HG03439 (cell line): Measurements from ENCODE around the gene FABP6.

Experiments
- ATAC-seq: cut with Tn5 transposase; IDR thresholded peaks from one replicate; pipeline ENCODE4 v1.9.1; 2021; ENCODE audit warnings: mild to moderate bottlenecking, moderate library complexity; ENCODE audit not compliant: unreplicated experiment

FABP6 gene

DNA sequence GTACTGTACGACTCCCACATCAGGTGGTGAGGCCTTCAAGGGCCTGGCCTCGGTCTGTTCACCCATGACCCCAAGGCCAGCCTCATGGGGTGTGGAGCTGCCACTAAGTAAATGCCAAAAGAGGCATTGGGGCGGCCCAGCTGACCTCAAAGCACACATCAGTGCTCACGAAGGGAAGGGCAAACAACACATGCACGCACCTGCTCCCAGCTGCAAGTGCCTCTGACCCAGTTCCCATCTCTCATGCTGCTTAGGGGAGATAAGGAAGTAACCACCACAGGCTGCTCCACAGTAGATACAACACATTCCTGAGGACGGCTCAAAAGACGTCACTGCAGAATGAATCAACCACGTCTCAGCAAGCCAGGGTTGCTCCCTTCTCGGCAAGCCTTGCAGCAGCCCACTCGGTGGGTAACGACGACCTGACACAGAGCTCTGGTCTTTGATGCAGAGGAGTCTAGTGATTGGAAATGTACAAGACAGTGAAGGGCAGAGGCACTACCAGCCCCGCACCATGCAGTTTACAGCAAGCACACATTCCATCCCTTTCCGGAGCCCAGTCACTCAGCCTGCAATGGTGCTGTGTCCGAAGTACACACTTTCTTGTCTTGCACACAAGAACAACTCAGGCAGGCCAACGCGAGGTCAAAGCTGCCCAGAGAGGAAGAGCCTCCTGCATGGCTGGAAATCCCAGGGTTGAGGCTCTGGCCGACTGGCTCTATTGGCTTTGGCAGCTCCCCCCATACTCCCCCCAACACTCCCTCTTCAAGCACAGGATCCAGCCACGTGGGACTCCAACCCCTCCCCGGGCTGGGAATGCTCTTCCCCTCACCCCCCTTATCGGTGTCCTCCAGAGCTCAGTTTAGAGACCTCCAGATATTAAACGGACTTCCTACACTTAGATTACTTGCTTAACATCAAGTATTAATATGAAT is 31.8 kb downstream of the FABP6 start:
- no peak for ATAC-seq

DNA sequence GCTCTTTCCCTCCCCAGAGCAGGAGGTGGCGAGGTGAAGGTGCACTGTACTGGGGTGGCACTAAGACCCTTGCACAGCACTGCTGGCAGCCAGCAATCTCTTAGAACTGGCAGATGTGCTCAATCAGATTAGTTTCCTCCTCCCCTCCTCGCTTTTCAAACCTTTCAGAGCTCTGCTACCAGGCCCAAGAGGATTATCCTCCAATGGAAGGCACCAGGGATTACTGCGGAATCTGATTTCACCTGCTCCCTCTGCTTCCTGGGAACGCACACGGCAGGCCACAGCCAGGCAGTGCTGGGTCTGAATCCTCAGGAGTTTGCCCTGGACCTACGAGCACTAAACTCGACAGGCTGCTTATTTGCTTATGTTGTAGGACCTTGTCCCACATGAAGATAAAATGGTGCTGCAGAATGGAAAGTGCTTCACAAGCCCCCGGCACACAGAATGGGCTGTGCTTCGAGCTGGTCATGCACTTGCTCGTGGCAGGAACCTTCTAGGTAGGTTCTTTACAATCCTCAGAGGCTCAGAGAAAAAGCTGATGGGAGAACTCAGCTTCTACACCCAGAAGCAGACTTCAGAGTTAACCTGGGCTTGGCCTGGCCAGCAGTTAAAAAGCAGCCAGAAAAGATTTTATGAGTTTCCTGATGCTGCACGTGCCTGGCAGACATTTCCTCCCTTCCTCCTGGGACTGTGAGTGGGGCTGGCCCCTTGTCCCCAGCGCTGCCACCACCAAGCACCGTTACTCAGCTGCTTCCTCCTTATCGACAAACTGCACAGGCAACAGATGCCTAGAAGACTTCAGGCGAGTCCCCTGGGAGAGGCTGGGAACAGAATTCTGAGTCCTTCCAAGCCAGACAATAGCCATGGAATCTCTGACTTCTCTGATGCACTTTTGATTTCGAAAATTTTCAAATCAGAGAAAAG is 33.1 kb downstream of the FABP6 start:
- ATAC-seq, result no peak

DNA sequence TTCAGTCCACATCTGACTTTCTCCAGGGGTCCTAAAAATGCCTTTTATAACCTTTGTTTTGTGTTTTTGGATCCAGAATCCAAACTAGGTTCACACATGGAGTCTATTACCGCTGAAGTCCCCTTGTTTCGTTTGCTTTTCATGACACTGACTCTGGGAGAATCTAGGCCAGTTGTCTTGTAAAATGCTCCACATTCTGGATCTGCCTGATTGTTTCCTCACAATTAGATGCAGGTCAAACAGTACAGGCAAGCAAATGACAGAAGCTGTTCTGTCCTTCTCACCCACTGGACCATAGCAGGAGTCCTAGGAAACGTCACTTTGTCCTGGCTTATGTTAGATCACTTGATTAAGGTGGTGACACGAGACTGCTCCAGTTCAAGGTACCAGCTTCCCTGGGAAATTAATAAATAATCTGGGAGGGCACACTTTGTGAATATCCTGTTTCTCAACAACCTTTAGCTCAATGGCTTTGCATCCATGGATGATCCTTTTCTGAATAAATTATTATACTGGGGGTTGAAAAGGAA is 34.1 kb downstream of the FABP6 start:
- ATAC-seq, result no peak

DNA sequence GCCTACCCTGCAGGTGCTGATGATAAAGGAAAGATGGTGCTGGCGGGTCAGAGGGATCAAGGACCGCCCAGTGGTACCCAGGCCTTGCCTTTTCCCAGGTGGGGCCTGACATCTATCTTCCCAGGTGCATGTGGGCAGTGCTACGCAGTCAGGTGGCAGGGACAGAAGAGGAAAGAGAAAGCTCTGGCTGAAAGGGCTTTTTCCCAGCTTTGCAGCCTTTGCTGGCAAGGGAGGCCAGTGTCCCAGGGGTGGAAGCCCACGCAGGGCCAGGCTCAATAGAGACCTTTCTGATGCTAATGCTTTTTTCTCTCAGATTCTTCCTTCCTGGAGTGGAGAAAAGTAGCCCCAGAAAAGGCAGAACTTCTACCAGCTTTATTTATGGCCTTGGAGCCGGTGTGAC is 36.7 kb downstream of the FABP6 start:
- no peak for ATAC-seq

DNA sequence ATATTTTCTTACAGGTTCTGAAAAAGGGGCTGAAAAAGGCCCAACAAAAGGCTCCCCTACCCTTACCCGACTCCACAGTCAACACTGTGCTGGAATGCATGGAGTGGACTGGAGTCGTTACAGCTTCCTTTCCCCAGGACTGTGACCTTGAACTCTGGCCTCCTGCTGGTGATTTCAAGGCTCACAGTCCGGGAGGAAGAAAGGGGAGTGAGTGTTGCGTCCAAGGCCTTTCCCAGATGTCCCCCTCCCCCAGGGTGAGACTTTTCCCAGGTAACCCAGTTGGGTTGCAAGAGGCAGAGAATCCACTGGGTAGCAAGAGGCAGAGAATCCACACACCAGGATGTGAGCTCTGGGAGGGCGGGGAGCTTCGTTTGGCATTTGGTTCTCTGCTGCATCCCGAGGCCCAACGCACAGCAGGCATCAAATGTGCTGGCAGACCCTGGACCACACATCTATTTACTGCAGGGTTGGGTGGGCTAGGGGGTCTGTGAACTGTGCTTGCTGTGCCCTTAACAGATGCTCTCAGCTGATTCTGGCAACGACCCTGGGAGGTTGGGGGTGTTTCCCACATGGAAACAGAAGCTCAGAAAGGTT is 37.5 kb downstream of the FABP6 start:
- no peak for ATAC-seq

DNA sequence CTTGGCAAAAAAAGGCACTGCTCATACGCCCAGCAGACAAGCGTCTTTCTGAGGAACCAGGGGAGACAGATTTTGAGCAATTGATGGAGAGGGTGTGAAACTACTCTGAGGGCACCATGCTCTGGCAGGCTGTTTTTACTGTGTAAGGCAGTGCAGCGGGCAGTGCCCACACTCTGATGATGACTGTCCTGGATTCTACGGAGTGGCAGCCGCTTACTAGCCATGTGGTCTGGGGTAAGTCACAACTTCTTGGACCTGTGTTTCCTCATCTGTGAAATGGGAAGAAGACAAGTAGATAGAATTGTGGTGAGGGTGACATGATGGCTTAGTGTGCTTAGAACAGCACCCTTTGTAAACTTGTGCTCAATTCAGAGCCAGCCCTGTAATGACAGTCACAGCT is 38.8 kb downstream of the FABP6 start:
- ATAC-seq, result no peak

DNA sequence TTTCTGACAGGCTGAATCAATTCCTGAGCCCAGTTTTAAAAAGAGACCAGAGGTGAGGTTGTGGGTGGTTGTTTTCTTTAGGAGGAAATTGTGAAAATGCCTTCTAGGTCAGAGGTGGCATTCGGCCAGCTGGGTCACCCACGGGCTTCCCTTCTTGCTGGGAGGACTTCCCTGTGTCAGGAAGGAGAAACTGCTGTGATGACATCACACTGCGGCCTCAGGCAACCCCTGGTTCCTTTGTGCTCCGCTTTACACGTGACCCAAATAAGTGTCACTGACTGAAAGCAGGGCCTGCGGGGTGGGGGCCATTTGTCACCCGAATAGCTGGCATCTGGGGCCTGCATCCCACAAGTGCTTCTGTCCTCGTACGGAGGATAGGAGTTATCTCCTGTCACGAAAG is 39.7 kb downstream of the FABP6 start:
- ATAC-seq, result no peak

DNA sequence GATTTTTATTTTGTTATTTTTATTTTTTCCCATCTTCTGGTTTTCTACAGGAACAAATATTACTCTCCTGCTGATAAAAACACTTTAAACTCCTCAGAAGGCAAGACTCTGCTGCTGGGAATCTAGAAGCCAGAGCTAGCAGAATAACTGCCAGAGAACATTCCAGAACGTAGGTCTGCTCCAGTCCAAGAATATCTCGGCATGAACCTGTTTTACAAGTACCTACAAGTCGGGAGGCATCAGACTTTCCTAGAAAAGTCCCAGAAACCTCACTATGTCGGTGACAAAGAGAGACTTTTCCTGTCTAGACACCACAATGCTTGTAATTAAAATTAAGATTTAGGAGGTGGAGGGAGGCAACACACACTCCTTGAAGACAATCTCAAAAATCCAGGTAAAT is 41.4 kb downstream of the FABP6 start:
- ATAC-seq, result no peak

DNA sequence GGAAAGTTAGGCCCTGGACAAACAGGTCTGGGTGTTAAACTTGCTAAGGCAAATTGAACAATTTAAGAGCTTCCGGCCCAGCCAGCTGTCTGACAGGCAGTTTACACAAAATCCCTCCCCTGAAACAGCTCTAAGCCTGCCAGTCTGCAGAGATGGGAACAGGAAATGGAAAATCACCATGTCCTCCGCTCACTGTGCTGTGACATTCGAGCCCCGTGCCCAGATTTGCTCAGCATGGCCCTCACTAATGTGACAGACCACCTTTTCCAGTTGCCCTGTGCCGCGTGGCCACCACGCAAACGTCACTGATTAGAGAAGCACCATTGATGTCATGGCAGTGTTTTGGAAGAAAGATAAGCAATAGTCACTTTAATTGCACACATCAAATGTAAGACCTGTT is 42.1 kb downstream of the FABP6 start:
- no peak for ATAC-seq

DNA sequence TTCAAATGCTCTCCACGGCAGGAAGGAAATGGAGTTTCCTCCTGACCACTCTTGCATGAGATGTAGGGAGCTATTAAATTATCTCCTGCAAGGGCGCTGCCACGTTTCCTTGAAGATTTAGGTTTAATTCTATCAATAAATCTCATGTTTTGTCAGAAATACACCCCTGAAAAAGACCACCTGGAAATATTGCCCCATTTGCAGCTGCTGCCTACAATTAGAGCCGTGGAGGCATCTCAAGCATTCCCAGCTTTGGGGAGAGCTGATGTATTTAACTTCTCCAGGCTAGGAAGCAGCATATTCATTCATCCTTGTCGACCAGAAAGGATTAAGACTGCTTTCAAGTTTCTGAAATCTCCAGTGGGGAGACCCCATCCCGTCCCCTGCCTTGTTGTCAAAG is 42.5 kb downstream of the FABP6 start:
- ATAC-seq, result no peak

DNA sequence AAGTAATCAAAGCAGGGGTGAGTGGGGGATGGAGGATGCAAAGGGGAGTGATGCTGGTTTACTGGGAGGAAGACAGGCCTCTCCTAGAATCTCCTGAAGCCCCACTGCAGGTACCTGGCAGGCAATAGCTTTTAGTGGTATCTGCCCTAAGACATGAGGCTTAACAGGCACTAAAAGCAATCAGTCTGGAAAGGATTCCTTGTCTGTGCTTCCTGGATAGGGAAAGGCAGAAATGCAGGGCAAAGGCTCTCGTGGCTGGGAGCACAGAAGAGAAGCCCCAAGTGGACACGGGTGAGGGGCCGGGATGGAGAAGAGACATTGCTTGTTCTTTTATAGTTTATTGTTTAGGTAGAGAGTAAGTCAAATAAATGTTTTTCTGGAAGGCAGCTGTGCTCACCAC is 43.0 kb downstream of the FABP6 start:
- no peak for ATAC-seq

DNA sequence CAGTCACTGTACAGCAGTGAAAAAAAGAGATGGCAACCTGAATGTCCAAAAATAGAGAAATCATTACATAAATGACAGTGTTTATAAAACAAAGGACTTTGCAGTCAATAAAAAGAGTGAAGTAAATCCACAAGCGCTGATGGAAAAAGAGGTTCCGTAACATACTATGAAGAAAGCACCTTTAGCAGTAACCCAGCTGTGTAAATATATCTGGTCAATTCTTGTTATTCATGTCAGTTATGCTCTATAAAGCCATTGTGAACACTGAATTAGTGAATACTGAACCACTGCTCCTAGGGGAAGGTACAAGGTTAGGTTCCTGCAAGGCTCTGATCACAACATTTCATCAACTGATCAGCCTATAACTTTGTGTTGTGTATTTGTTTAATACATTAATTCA is 43.6 kb downstream of the FABP6 start:
- ATAC-seq, result no peak

DNA sequence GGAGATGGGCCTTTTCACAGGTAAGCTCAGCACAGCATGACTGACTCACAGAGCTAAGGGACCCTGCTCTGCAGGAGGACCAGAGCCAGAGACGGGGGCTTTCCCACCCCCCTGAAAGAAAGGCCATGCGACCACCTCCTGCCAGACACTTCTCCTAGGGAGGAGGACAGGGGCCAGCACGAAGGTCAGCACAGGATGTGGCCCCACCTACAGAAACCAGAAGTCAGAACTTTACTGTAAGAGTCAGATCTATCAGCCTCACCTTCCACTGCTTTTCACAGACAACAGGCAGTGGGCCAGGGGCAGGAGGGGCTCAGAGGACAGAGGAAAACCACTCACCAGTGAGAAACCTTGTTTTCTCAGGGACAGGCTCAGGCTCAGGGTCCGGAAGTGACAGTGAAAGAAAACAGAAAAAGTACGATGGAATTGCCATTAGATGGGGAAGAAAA is 45.2 kb downstream of the FABP6 start:
- ATAC-seq, result no peak

DNA sequence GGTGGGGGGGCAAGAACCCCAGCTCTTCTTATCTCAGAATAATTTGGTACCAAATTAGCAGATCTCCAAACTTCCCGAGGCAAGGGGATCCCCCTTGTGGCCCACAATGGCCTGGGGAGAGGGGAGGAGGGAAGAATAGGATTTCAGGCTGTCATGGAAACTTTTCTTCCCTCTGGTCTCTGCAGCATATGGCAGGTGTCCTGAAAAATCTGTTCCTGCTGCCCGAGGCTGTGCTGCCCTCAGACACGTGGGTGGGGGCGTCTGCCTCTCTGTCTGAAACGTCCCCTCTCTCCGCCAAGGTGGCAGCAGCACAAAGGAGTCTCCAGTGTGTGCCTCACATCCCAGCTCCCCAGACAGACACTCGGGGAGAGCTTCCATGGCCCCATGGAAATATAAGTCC is 49.0 kb downstream of the FABP6 start:
- no peak for ATAC-seq

DNA sequence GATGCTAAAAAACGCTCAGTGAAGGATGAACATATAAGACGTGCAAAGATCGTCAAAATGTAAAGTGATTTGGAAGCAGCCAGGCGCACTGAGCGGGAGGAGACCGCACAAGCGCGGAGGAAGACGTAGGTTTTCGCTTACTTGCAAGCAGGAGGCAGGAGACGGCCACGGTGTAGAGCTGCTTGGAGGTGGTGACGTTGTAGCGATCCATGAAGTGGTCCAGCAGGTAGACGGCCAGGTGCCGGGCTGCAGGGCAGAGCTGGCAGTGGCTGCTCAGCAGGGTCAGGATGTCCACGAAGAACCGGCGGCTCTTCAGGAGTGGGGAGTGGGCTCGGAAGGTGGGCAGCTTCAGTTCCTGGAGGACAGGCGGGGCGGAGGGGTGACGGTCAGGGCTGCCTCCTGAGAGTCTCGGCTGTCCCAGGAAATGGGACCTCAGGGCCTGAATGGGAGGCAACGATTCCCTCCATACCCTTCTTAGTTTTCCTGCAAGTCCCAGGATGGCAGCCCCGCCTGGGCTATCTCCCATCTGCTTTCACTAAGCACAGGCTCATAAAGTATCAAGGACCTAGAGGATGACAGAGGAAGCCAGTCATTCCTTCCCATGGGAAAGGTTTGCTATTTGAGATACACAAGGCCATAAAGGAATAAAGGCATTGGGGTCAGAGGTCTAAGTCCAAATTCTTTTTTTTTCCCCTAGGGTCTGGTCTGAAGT is 51.2 kb downstream of the FABP6 start:
- no peak for ATAC-seq

DNA sequence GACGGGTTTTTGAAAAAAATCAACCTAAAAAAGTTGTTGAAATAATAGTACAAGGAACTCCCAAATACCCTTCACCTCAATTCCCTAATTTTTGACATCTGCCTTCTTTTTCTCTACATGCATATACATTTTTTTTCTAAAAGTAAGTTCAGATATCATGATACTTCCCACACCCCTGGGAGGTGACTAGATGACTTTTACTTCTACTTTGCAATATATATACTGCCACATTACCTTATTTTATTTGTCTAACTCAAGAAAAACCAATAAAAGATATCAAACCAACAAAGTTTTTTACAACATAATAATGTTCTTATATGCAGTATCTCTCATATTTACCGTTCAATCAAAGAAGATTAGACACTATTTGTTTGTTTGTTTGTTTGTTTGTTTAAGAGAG is 52.0 kb downstream of the FABP6 start:
- ATAC-seq, result no peak

DNA sequence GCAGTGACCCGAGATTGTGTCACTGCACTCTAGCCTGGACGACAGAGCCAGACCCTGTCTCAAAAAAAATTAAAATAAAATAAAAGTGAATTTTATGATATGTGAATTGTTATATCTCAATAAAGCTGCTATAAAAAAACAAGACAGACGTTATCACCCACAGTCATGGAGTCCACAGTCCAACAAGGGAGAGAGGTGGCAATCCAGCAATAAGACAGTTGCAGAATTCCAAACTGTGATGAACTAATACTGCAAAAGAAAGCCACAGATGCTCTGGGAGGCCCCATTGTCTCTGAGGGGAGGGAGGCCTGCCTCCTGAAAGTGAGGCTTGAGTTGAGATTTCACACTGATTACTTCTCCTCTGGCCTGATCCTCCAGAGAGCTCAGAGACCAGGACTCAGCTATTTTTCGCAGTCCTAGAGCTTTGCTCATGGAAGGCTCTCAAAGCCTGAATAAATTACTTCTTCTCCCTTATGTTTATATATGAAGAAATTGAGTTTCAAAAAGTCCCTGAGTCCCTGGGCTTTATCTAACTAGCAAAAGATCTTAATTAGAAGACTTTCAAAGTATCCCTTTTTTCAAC is 55.1 kb downstream of the FABP6 start:
- no peak for ATAC-seq

DNA sequence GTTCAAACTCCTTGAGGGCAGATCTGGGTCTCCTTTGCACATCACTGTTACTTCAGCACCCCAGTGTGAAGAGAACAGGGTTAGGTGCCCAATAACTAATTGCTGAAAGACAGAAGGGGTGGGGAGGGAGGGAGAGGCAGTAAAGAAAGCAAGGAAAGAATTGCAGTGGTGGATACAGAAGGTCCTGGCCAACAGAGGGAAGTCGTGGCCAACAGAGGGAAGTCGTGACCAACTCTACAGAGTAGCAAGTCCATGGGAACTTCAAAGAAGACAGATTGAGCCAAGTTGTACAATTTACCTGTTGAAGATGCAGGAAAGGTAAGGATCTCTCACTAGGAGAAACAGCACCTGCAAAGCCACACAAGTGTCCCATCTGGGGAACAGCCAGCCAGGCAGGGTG is 56.0 kb downstream of the FABP6 start:
- ATAC-seq, result no peak

DNA sequence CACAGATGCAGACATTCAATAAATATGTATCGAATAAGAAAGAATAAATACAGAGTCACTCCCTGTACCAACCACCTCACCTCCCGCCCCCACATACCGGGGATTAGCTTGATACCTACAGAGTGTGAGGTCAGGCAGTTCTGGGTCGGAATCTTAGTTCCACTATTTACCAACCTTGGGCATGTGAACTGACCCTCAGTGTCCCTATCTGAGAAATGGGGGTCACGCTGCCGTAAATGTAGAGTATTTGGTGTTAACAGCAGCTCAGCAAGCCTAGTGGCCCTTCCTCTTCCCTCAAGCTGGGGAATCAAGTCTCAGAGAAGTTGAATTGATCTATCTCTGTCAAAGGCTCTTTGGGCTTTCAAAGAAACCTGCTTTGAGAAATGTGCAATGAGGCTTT is 57.6 kb downstream of the FABP6 start:
- ATAC-seq, result no peak

DNA sequence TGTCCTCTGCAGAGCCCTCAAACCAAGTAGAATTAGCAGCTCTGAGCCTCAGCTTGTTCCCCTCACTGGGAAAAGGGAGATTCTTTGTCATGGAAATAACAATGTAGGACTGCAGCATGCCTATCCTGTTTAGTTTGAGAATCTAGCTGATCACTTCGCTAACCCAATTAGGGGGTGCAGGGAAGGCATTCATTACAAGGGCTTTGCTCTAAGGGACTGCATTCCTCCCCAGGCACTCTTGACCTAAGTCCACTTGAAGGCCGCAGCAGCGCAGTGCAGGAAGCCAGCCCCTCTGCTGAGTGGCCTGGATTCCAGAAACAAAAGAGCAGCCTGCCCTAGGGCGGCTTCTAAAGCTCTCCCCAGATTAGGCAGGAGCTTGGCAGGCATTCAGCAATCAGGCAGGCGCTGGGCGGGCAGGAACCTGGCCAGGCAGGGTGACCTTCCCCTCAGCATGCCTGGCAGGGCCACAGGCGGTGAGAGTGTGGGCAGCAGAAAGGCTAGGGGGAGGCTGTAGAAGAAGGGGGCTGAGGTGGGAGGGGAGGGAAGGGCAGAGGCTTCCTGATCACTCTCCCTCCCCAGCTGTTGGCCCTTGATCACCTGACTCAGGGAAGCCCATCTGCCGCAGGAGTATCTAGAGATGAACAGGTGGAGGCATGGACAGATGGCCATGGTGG is 58.2 kb downstream of the FABP6 start:
- ATAC-seq, result no peak
